Endothelial cell of umbilical vein (primary cell): ENCODE results near the gene ACSS1. TPM values are rescaled to one million over a fixed set of nuclear protein-coding genes. Genes with fewer than 3 reads are reported as not detected.

ENCODE experiments used
- BruUV-seq: library from RNA; stranded (reverse); fragments of 400-500 nt; replicated peaks from 2 replicates; lab custom pipeline; 2021; lab: Mats Ljungman, UMichigan
- CTCF ChIA-PET: fragments of 300-600, 350-600 bp; sonication (Branson Sonifier 250); formaldehyde crosslinking; loops from one replicate; lab custom pipeline; 2021; ENCODE audit warnings: antibody characterized with exemption, inconsistent platforms; lab: Charles Lee
- POLR2A ChIA-PET: fragments of 300-600, 350-600 bp; sonication (Branson Sonifier 250); formaldehyde crosslinking; loops from one replicate; lab custom pipeline; 2021; ENCODE audit warnings: antibody characterized with exemption, inconsistent platforms; lab: Charles Lee
- DNase-seq: peaks from one replicate; pipeline ENCODE4 v3.0.0-alpha.2; 2011; ENCODE audit warnings: low read depth, low spot score
- FAIRE-seq: peaks from 2 replicates; lab custom pipeline; 2011; peaks lifted over from hg19 to GRCh38; lab: Jason Lieb, UNC
- H2AFZ ChIP-seq: 2 replicates; pipeline ENCODE4 v1.6.0; 2012; ENCODE audit warnings: low read depth, low read length, control low read depth, inconsistent platforms
- H3K27ac ChIP-seq: 2 replicates; pipeline ENCODE4 v1.5.1; 2011; ENCODE audit warnings: low read depth, mild to moderate bottlenecking, control low read depth, low read length, moderate library complexity; ENCODE audit not compliant: insufficient read depth
- H3K27me3 ChIP-seq, 2 experiments: 2 replicates each; pipeline versions ENCODE4 v1.6.0 to v1.6.1; 2011; ENCODE audit warnings: low read length in 2 of 2, mixed read lengths in 1 of 2; ENCODE audit not compliant: control insufficient read depth in 2 of 2, insufficient read depth in 2 of 2
- H3K36me3 ChIP-seq, 2 experiments: 2 replicates in 1 of 2; 3 replicates in 1 of 2; pipeline ENCODE4 v1.5.1; 2011; ENCODE audit warnings: low read length in 2 of 2, mild to moderate bottlenecking in 1 of 2, moderate library complexity in 1 of 2; ENCODE audit not compliant: control insufficient read depth in 2 of 2, insufficient read depth in 2 of 2; ENCODE audit errors: extremely low read depth in 1 of 2
- H3K4me1 ChIP-seq: 3 replicates; pipeline ENCODE4 v1.5.1; 2011; ENCODE audit warnings: mild to moderate bottlenecking, low read length; ENCODE audit not compliant: control insufficient read depth, insufficient read depth; ENCODE audit errors: extremely low read depth
- H3K4me2 ChIP-seq: 2 replicates; pipeline ENCODE4 v1.6.1; 2011; ENCODE audit warnings: low read length, control low read depth, mixed read lengths; ENCODE audit not compliant: insufficient read depth
- H3K4me3 ChIP-seq, 3 experiments: fragments of 200-600 bp in 1 of 3; sonication (generic), shearing (Covaris generic) in 1 of 3; replicated peaks in 1 of 3; 2 replicates each; pipeline ENCODE4 v1.5.1; 2011 to 2016; ENCODE audit warnings: control low read depth in 3 of 3, low read length in 3 of 3, mild to moderate bottlenecking in 2 of 3, inconsistent platforms in 1 of 3, low read depth in 1 of 3, moderate library complexity in 1 of 3; ENCODE audit not compliant: insufficient read depth in 1 of 3
- H3K79me2 ChIP-seq: 2 replicates; pipeline ENCODE4 v1.6.0; 2012; ENCODE audit warnings: low read length, inconsistent platforms; ENCODE audit not compliant: control insufficient read depth, insufficient read depth
- H3K9ac ChIP-seq: replicated peaks from 2 replicates; pipeline ENCODE3; 2011; ENCODE audit warnings: low read length, control low read depth; ENCODE audit not compliant: insufficient read depth; ENCODE audit errors: extremely low read depth
- H3K9me1 ChIP-seq: replicated peaks from 3 replicates; pipeline ENCODE4 v1.6.0; 2011; ENCODE audit warnings: mild to moderate bottlenecking, low read length; ENCODE audit not compliant: control insufficient read depth, insufficient read depth; ENCODE audit errors: extremely low read depth
- H3K9me3 ChIP-seq: replicated peaks from 2 replicates; pipeline ENCODE4 v1.5.1; 2012; ENCODE audit warnings: low read length, inconsistent platforms; ENCODE audit not compliant: control insufficient read depth, insufficient read depth
- H4K20me1 ChIP-seq: replicated peaks from 2 replicates; pipeline ENCODE3; 2011; ENCODE audit warnings: mild to moderate bottlenecking, low read length; ENCODE audit not compliant: control insufficient read depth, insufficient read depth; ENCODE audit errors: extremely low read depth
- EZH2 ChIP-seq: IDR thresholded peaks from 2 replicates; pipeline ENCODE4 v1.6.1; 2012; ENCODE audit warnings: borderline replicate concordance, low read depth, mild to moderate bottlenecking, moderate library complexity, low read length, inconsistent platforms; ENCODE audit not compliant: severe bottlenecking
- FOS ChIP-seq: IDR thresholded peaks from 2 replicates; pipeline ENCODE4 v1.6.1; 2011; ENCODE audit warnings: mild to moderate bottlenecking, low read length, moderate library complexity, borderline replicate concordance; ENCODE audit not compliant: insufficient read depth
- MAX ChIP-seq: IDR thresholded peaks from 2 replicates; pipeline ENCODE4 v1.6.1; 2011; ENCODE audit not compliant: insufficient read depth, insufficient read length
- MYC ChIP-seq: IDR thresholded peaks from one replicate; pipeline ENCODE4 v1.6.1; 2011; ENCODE audit warnings: mild to moderate bottlenecking, low read depth, low read length
- dilution Hi-C: fragments of 300-500 bp; cut with MboI; formaldehyde crosslinking; loops from one replicate; pipeline ENCODE4 v1.15.0; 2019; ENCODE audit warnings: low sequenced_read_pairs; ENCODE audit not compliant: extremely low pct_ligation_motif_present
- intact Hi-C: fragments of 100-400 bp; cut with micrococcal nuclease; formaldehyde crosslinking; loops from one replicate; pipeline ENCODE4 v1.10.0; 2022
- polyA plus RNA-seq, 4 experiments: library from polyadenylated mRNA; depleted of rRNA in 3 of 4; stranded (reverse) in 3 of 4; unstranded in 1 of 4; fragments of >200 nt; gene quantifications; 2 replicates each; pipeline versions ENCODE4 v1.2.1 to v1.2.3, GENCODE V29; 2011 to 2012; ENCODE audit warnings: missing spikeins in 1 of 4
- total RNA-seq: library from RNA; stranded (reverse); gene quantifications from 2 replicates; pipeline ENCODE4 v1.2.3, GENCODE V29; 2021

Gene ACSS1
- total and polyA plus RNA-seq, 2 donors (not counting 3 experiments of a cell fraction or from before 2014, with no cell fraction given) = 6.2 to 17.9 TPM

- H3K9ac ChIP-seq = no peak overlapping the region
- no peaks in the 10 kb centered on the region for H3K9me3 ChIP-seq
- no peaks in the 10 kb centered on the region for H4K20me1 ChIP-seq
- TF ChIP-seq EZH2 = no peak
- TF ChIP-seq MYC = no peak
- TF ChIP-seq MAX = no peak
- no peak for TF ChIP-seq FOS
- no peak overlapping the region for H2AFZ ChIP-seq
- no peak for DNase-seq
- BruUV-seq = no TSS peak
- H3K4me2 ChIP-seq = no peak overlapping the region
- no peaks in the 10 kb centered on the region for H3K79me2 ChIP-seq
- H3K36me3 ChIP-seq = no peaks in the 10 kb centered on the region
- no peak for FAIRE-seq
- dilution Hi-C loops = no loop called here
- peaks cover 7% of the 10 kb centered on the region for H3K4me1 ChIP-seq
- no peak overlapping the region for H3K4me3 ChIP-seq
- intact Hi-C loops = loop anchor here (5.0 kb wide), 2 partner anchors 187 to 332 kb away; partner anchors contain the start of genes ABHD12 and PYGB
- no peak overlapping the region for H3K27ac ChIP-seq
- CTCF ChIA-PET = interaction anchor here (0.7 to 1.6 kb wide), 4 partner anchors 11 to 119 kb away, joined by 3 to 5 read pairs (median 4); no protein-coding TSS in a partner anchor
- no peaks in the 10 kb centered on the region for H3K9me1 ChIP-seq
- peaks cover 15 to 17% of the 10 kb centered on the region in 2 experiments for H3K27me3 ChIP-seq
- POLR2A ChIA-PET = no interaction called here
Observed at GRCh38 chr20:25059866-25060465, 2.0 kb upstream of the ACSS1 start.
